Body of pancreas (tissue), 4 donors: ENCODE results near the gene TFPI2.

Experiments used
- CTCF ChIP-seq, 7 experiments: fragments of 450-650 bp in 4 of 7; fragments of 200-600 bp in 3 of 7; sonication (generic) in 3 of 7; IDR thresholded peaks; one replicate each; pipeline ENCODE4 v1.5.1; 2016 to 2019; ENCODE audit warnings: antibody characterized with exemption in 7 of 7
- POLR2A ChIP-seq, 3 donors: fragments of 450-650 bp; IDR thresholded peaks; one replicate each; pipeline ENCODE4 v1.6.1; 2016; ENCODE audit warnings: antibody characterized with exemption in 3 of 3, mild to moderate bottlenecking in 2 of 3

- TF ChIP-seq CTCF (IDR thresholded peaks at IDR 0.05): no peak
- no peak for TF ChIP-seq POLR2A (IDR thresholded peaks at IDR 0.05)
These were observed 22.6 kb upstream of the TFPI2 start for GRCh38 chr7:93913197-93913596.
